Measurements from ENCODE around the gene ITCH.

- TF ChIP-seq POLR2AphosphoS5 (IDR thresholded peaks at IDR 0.05) = no peak
- no peak for TF ChIP-seq CTCF (IDR thresholded peaks at IDR 0.05)
- no peak for TF ChIP-seq POLR2A (IDR thresholded peaks at IDR 0.05)
Observed at GRCh38 chr20:34403908-34404307, 40.8 kb downstream of the ITCH start.
